Sigmoid colon (tissue), 7 donors: Measurements from ENCODE around the gene SPTBN1. TPM values are rescaled to one million over a fixed set of nuclear protein-coding genes. Genes with fewer than 3 reads are reported as not detected.

Source experiments
- DNase-seq: peaks from one replicate; pipeline ENCODE4 v3.0.0-alpha.2; 2019
- H3K27ac ChIP-seq, 4 donors: fragments of 200-600 bp; sonication (generic); one replicate each; pipeline ENCODE4 v1.5.1; 2016 to 2019; ENCODE audit warnings: mild to moderate bottlenecking in 1 of 4
- H3K27me3 ChIP-seq, 3 donors: fragments of 200-600 bp; sonication (generic); one replicate each; pipeline ENCODE4 v1.5.1; 2019; ENCODE audit warnings: mild to moderate bottlenecking in 1 of 3
- H3K36me3 ChIP-seq, 4 donors: fragments of 200-600 bp; sonication (generic); one replicate each; pipeline ENCODE4 v1.5.1; 2016 to 2019
- H3K4me1 ChIP-seq, 4 donors: fragments of 200-600 bp; sonication (generic); one replicate each; pipeline ENCODE4 v1.5.1; 2017 to 2019
- H3K4me3 ChIP-seq, 4 donors: fragments of 200-600 bp; sonication (generic); one replicate each; pipeline ENCODE4 v1.5.1; 2017 to 2019; ENCODE audit warnings: mild to moderate bottlenecking in 2 of 4, moderate library complexity in 1 of 4
- H3K9me3 ChIP-seq, 4 donors: fragments of 200-600 bp in 3 of 4; sonication (generic) in 3 of 4; one replicate each; pipeline versions ENCODE4 v1.5.1 to v1.6.1; 2013 to 2019
- EP300 ChIP-seq, 4 donors: sonication (generic); formaldehyde crosslinking; IDR thresholded peaks; one replicate each; pipeline ENCODE4 v1.6.1; 2017; ENCODE audit warnings: antibody characterized with exemption in 4 of 4
- POLR2A ChIP-seq, 2 donors: fragments of 450-650 bp; IDR thresholded peaks; one replicate each; pipeline ENCODE4 v1.6.1; 2016; ENCODE audit warnings: antibody characterized with exemption in 2 of 2, mild to moderate bottlenecking in 2 of 2, moderate library complexity in 2 of 2
- POLR2AphosphoS5 ChIP-seq, 4 donors: sonication (generic); formaldehyde crosslinking; IDR thresholded peaks; one replicate each; pipeline ENCODE4 v1.6.1; 2017; ENCODE audit warnings: antibody characterized with exemption in 4 of 4
- WGBS, 2 donors: extraction: QIAGEN DNeasy Blood & Tissue Kit; methylation state at CpG; one replicate each; pipeline ENCODE4 v1.1.7; 2013; 5-methylcytosine and 5-hydroxymethylcytosine counted together
- intact Hi-C: fragments of 100-400 bp; cut with DNase I; formaldehyde crosslinking; loops from one replicate; pipeline ENCODE4 v1.15.1; 2023
- polyA plus RNA-seq, 3 donors: library from polyadenylated mRNA; stranded (reverse); fragments of 200-250 nt; gene quantifications; one replicate each; pipeline ENCODE4 v1.2.3, GENCODE V29; 2013
- total RNA-seq, 4 donors: library from RNA; depleted of rRNA; stranded (reverse); fragments of >200 nt; gene quantifications; one replicate each; pipeline ENCODE4 v1.1.0, GENCODE V29; 2016
- TF ChIP-seq, protein P1 (sequence below), 4 experiments: fragments of 450-650 bp in 3 of 4; fragments of 200-600 bp in 1 of 4; IDR thresholded peaks; one replicate each; pipeline ENCODE4 v1.5.1; 2016 to 2019; ENCODE audit warnings: antibody characterized with exemption in 4 of 4, mild to moderate bottlenecking in 3 of 4, moderate library complexity in 2 of 4
- donor health status: healthy with polysubstance abuse.
- donor health status: Bipolar disorder and iron deficiency.
- donor health status: healthy.

SPTBN1 gene
- total and polyA plus RNA-seq, 7 donors = 23.1 to 273 (median 169) TPM

DNA sequence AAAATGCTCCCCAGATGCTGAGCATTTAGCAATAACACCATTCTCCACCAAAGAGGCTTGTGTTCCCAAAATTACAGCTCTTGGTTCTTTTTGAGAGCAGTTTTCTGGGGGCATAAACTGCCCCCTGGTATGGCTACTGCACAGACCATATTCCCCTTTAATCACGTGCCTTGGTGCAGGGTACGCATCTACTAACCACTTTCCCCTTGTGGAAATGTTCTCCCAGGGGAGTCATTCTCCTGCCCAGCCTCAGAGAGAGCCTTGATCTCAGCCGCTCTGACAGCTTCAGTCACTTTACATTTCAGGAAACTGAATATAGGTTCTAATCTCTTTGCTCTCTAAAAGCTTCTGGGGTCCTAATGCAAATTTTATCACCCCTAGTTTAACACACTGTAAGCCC is 222.6 kb downstream of the SPTBN1 start:
- H3K4me3 ChIP-seq = no peak overlapping the region
- no peaks in the 10 kb centered on the region for H3K9me3 ChIP-seq
- peaks cover 0 to 11% (median 2%) of the 10 kb centered on the region in 4 donors for H3K4me1 ChIP-seq
- H3K27me3 ChIP-seq = no peaks in the 10 kb centered on the region
- WGBS, 2 donors = 72 to 94% methylated on average over 3 of the region's 3 CpGs
- intact Hi-C loops = no loop called here
- TF ChIP-seq EP300 (IDR thresholded peaks at IDR 0.05) = no peak
- TF ChIP-seq POLR2A (IDR thresholded peaks at IDR 0.05) = no peak
- no peak for TF ChIP-seq POLR2AphosphoS5 (IDR thresholded peaks at IDR 0.05)
- TF ChIP-seq, protein P1, sequence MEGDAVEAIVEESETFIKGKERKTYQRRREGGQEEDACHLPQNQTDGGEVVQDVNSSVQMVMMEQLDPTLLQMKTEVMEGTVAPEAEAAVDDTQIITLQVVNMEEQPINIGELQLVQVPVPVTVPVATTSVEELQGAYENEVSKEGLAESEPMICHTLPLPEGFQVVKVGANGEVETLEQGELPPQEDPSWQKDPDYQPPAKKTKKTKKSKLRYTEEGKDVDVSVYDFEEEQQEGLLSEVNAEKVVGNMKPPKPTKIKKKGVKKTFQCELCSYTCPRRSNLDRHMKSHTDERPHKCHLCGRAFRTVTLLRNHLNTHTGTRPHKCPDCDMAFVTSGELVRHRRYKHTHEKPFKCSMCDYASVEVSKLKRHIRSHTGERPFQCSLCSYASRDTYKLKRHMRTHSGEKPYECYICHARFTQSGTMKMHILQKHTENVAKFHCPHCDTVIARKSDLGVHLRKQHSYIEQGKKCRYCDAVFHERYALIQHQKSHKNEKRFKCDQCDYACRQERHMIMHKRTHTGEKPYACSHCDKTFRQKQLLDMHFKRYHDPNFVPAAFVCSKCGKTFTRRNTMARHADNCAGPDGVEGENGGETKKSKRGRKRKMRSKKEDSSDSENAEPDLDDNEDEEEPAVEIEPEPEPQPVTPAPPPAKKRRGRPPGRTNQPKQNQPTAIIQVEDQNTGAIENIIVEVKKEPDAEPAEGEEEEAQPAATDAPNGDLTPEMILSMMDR (IDR thresholded peaks at IDR 0.05) = no peak
- H3K27ac ChIP-seq = no peak overlapping the region
- no peaks in the 10 kb centered on the region for H3K36me3 ChIP-seq
- DNase-seq = no peak

DNA sequence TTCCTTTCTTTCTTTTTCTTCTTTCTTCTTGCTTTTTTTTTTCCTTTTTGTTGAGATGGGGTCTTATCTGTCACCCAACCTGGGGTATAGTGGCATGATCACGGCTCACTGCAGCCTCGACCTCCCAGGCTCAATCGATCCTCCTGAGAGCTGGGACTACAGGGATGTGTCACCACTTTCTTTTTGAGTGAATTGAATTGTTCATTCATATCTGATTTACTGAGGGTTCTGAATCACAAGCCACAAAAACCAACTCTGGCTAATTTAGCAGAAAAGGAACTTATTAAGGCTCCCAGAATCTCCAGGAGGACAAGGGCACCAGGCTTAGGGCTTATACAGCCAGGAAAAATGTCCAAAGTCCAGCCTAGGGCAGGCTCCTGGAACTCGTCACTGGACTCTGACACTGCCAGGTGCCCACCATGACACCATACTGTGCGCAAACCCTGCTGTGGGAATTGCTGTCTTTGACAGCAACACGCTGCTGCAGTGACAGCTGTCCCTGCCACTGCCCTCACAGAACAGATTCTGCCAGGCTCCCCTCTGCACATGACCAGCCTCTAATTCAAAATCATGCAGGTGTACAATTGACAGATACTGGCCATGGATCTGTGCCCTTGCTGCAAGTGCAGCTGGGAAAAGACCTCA is 224.4 kb downstream of the SPTBN1 start:
- intact Hi-C loops = no loop called here
- H3K27me3 ChIP-seq = no peaks in the 10 kb centered on the region
- TF ChIP-seq POLR2AphosphoS5 (IDR thresholded peaks at IDR 0.05) (no peak), EP300 (IDR thresholded peaks at IDR 0.05) (no peak), POLR2A (IDR thresholded peaks at IDR 0.05) (no peak)
- TF ChIP-seq, protein P1 (IDR thresholded peaks at IDR 0.05) = no peak
- H3K27ac ChIP-seq = no peak overlapping the region
- WGBS, 2 donors = 66 to 68% methylated on average over 6 of the region's 6 CpGs
- no peaks in the 10 kb centered on the region for H3K4me1 ChIP-seq
- DNase-seq = no peak
- H3K36me3 ChIP-seq = no peaks in the 10 kb centered on the region
- H3K9me3 ChIP-seq = no peaks in the 10 kb centered on the region
- H3K4me3 ChIP-seq = no peak overlapping the region

DNA sequence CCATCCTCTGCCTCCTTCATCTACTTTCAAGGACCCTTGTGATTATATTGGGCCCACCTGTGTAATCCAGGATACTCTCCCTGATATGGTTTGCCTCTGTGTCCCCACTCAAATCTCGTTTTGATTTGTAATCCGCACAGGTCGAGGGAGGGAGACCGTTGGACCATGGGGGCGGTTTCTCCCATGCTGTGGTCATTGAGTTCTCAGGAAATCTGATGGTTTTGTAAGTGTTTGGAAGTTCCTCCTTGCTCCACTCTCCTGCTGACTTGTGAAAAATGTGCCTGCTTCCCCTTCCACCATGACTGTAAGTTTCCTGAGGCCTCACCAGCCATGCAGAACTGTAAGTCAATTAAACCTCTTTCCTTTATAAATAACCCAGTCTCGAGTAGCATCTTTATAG is 225.3 kb downstream of the SPTBN1 start:
- H3K27me3 ChIP-seq = no peaks in the 10 kb centered on the region
- no peaks in the 10 kb centered on the region for H3K36me3 ChIP-seq
- H3K27ac ChIP-seq = no peak overlapping the region
- 86 to 89% methylated on average over 6 of the region's 6 CpGs for WGBS, 2 donors
- no peaks in the 10 kb centered on the region for H3K9me3 ChIP-seq
- no peaks in the 10 kb centered on the region for H3K4me1 ChIP-seq
- no peak overlapping the region for H3K4me3 ChIP-seq
- intact Hi-C loops = no loop called here
- no peak for DNase-seq
- TF ChIP-seq, protein P1 (IDR thresholded peaks at IDR 0.05) = no peak
- no peak for TF ChIP-seq POLR2A (IDR thresholded peaks at IDR 0.05)
- TF ChIP-seq POLR2AphosphoS5 (IDR thresholded peaks at IDR 0.05) = no peak
- no peak for TF ChIP-seq EP300 (IDR thresholded peaks at IDR 0.05)

DNA sequence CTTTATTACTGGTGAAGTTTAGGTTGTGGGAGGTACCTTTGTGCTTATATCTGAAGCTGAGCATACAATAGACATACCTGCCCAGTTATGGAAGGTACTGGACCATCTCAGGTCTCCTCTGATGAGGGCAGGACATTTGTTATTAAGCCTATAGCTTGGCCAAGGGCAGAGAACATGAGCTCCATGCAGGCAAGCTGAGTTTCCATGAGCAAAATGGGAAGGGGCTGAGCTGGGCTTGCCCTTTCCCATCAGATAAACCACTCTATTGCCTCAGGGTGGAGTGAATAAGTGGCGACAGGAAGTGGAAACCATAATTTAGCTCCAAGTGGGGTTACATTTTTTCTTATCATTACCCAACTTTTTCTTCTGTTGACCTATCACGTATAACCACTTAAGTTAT is 227.5 kb downstream of the SPTBN1 start:
- intact Hi-C loops = no loop called here
- Histone ChIP-seq H3K4me3 (no peak overlapping the region), H3K36me3 (no peaks in the 10 kb centered on the region), H3K27me3 (no peaks in the 10 kb centered on the region), H3K4me1 (no peaks in the 10 kb centered on the region), H3K9me3 (no peaks in the 10 kb centered on the region), H3K27ac (no peak overlapping the region)
- DNase-seq = no peak
- 79 to 88% methylated on average over 2 of the region's 2 CpGs for WGBS, 2 donors
- TF ChIP-seq EP300 (IDR thresholded peaks at IDR 0.05) (no peak), POLR2AphosphoS5 (IDR thresholded peaks at IDR 0.05) (no peak)

DNA sequence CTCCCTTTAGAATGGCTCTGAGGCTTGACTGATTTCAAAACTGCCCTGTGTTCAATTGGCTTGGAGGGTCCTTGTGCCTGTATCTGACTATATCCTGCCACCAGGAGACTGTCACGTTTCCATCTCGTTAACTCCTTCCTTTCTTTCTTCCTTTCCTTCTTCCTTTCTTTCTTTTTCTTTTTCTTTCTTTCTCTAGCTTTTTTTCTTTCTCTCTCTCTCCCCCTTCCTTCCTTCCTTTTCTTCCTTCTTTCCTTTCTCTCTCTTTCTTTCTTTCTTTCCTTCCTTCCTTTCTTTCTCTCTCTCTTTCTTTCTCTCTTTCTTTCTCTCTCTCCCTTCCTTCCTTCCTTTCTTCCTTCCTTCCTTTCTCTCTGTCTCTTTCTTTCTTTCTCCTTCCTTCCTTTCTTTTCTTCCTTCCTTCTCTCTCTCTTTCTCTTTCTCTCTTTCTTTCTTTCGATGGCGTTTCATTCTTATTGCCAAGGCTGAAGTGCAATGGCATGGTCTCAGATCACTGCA is 229.2 kb downstream of the SPTBN1 start:
- Histone ChIP-seq H3K27me3 (no peaks in the 10 kb centered on the region), H3K4me3 (no peak overlapping the region), H3K36me3 (no peaks in the 10 kb centered on the region), H3K27ac (no peak overlapping the region), H3K4me1 (no peaks in the 10 kb centered on the region), H3K9me3 (no peaks in the 10 kb centered on the region)
- no peak for TF ChIP-seq EP300 (IDR thresholded peaks at IDR 0.05)
- TF ChIP-seq, protein P1 (IDR thresholded peaks at IDR 0.05) = no peak
- TF ChIP-seq POLR2AphosphoS5 (IDR thresholded peaks at IDR 0.05) = no peak
- TF ChIP-seq POLR2A (IDR thresholded peaks at IDR 0.05) = no peak
- DNase-seq = no peak
- 80 to 88% methylated on average over 4 of the region's 4 CpGs for WGBS, 2 donors
- intact Hi-C loops = no loop called here
